ENCODE measurements around the gene UBE2I. TPM values are rescaled to one million over a fixed set of nuclear protein-coding genes. Genes with fewer than 3 reads are reported as not detected.

UBE2I gene
- total RNA-seq, 1 donor from 2014 or later = 143 TPM

GRCh38 chr16:1343428-1344242 is 34.2 kb downstream of the UBE2I start:
- Histone ChIP-seq H3K27me3 (ENCODE audit: insufficient read depth, low read length) (no peaks in the 10 kb centered on the region), H3K9ac (ENCODE audit: low read length) (no peak overlapping the region), H3K27ac (ENCODE audit: low read depth, low read length) (no peak overlapping the region), H2AFZ (ENCODE audit: low read depth, low read length) (no peak overlapping the region), H3K4me2 (ENCODE audit: low read length) (peak overlapping the region; percentile 50), H3K4me3 (ENCODE audit: insufficient read depth, low read depth, low read length) (no peak overlapping the region), H3K4me1 (ENCODE audit: insufficient read depth, low read length) (no peaks in the 10 kb centered on the region), H3K36me3 (ENCODE audit: insufficient read depth, low read length) (no peaks in the 10 kb centered on the region), H4K20me1 (ENCODE audit: insufficient read depth, low read length) (no peaks in the 10 kb centered on the region), H3K79me2 (ENCODE audit: insufficient read depth, low read length) (no peaks in the 10 kb centered on the region), H3K9me3 (ENCODE audit: insufficient read depth, low read depth, low read length) (no peaks in the 10 kb centered on the region)
- Mint-ChIP-seq H3K27me3 (ENCODE audit: low read depth, unreplicated experiment) (peaks cover 9% of the 10 kb centered on the region), H3K36me3 (ENCODE audit: low read depth, unreplicated experiment) (no peaks in the 10 kb centered on the region), H3K4me1 (ENCODE audit: low read depth, unreplicated experiment) (peaks cover 5% of the 10 kb centered on the region), H3K27ac (ENCODE audit: unreplicated experiment) (no peak overlapping the region), H3K9me3 (ENCODE audit: unreplicated experiment) (no peaks in the 10 kb centered on the region), H3K4me3 (ENCODE audit: unreplicated experiment) (peak overlapping the region; percentile 60)
- TF ChIP-seq, protein P1, sequence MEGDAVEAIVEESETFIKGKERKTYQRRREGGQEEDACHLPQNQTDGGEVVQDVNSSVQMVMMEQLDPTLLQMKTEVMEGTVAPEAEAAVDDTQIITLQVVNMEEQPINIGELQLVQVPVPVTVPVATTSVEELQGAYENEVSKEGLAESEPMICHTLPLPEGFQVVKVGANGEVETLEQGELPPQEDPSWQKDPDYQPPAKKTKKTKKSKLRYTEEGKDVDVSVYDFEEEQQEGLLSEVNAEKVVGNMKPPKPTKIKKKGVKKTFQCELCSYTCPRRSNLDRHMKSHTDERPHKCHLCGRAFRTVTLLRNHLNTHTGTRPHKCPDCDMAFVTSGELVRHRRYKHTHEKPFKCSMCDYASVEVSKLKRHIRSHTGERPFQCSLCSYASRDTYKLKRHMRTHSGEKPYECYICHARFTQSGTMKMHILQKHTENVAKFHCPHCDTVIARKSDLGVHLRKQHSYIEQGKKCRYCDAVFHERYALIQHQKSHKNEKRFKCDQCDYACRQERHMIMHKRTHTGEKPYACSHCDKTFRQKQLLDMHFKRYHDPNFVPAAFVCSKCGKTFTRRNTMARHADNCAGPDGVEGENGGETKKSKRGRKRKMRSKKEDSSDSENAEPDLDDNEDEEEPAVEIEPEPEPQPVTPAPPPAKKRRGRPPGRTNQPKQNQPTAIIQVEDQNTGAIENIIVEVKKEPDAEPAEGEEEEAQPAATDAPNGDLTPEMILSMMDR (IDR thresholded peaks at IDR 0.05; ENCODE audit: insufficient read depth, low read depth, low read length) = no peak
- TF ChIP-seq EZH2 (IDR thresholded peaks at IDR 0.05; ENCODE audit: insufficient read depth, low read length) = no peak
- DNase-seq (ENCODE audit: low read depth) (no peak), FAIRE-seq (no peak)

- no peaks in the 10 kb centered on the region for H3K9me3 Mint-ChIP-seq (ENCODE audit: unreplicated experiment)
- Histone ChIP-seq H3K27me3 (ENCODE audit: insufficient read depth, low read length) (no peaks in the 10 kb centered on the region), H4K20me1 (ENCODE audit: insufficient read depth, low read length) (no peaks in the 10 kb centered on the region), H3K79me2 (ENCODE audit: insufficient read depth, low read length) (no peaks in the 10 kb centered on the region), H3K9ac (ENCODE audit: low read length) (no peak overlapping the region), H3K4me1 (ENCODE audit: insufficient read depth, low read length) (no peaks in the 10 kb centered on the region), H3K4me3 (ENCODE audit: insufficient read depth, low read depth, low read length) (no peak overlapping the region), H2AFZ (ENCODE audit: low read depth, low read length) (no peak overlapping the region), H3K4me2 (ENCODE audit: low read length) (no peak overlapping the region), H3K9me3 (ENCODE audit: insufficient read depth, low read depth, low read length) (no peaks in the 10 kb centered on the region), H3K36me3 (ENCODE audit: insufficient read depth, low read length) (no peaks in the 10 kb centered on the region), H3K27ac (ENCODE audit: low read depth, low read length) (no peak overlapping the region)
- peaks cover 9% of the 10 kb centered on the region for H3K27me3 Mint-ChIP-seq (ENCODE audit: low read depth, unreplicated experiment)
- DNase-seq (ENCODE audit: low read depth) = no peak
- no peak for TF ChIP-seq EZH2 (IDR thresholded peaks at IDR 0.05; ENCODE audit: insufficient read depth, low read length)
- TF ChIP-seq, protein P1 (IDR thresholded peaks at IDR 0.05; ENCODE audit: insufficient read depth, low read depth, low read length) = no peak
- no peak overlapping the region for H3K4me3 Mint-ChIP-seq (ENCODE audit: unreplicated experiment)
- H3K27ac Mint-ChIP-seq (ENCODE audit: unreplicated experiment) = no peak overlapping the region
- H3K4me1 Mint-ChIP-seq (ENCODE audit: low read depth, unreplicated experiment) = peaks cover 5% of the 10 kb centered on the region
- FAIRE-seq = no peak
- no peaks in the 10 kb centered on the region for H3K36me3 Mint-ChIP-seq (ENCODE audit: low read depth, unreplicated experiment)
Measured at GRCh38 chr16:1344499-1344898, 35.1 kb downstream of the UBE2I start.

GRCh38 chr16:1345087-1345486 is 35.7 kb downstream of the UBE2I start:
- Mint-ChIP-seq H3K4me1 (ENCODE audit: low read depth, unreplicated experiment) (peaks cover 5% of the 10 kb centered on the region), H3K27ac (ENCODE audit: unreplicated experiment) (no peak overlapping the region), H3K9me3 (ENCODE audit: unreplicated experiment) (no peaks in the 10 kb centered on the region), H3K4me3 (ENCODE audit: unreplicated experiment) (no peak overlapping the region), H3K36me3 (ENCODE audit: low read depth, unreplicated experiment) (no peaks in the 10 kb centered on the region), H3K27me3 (ENCODE audit: low read depth, unreplicated experiment) (peaks cover 9% of the 10 kb centered on the region)
- no peak for FAIRE-seq
- H4K20me1 ChIP-seq (ENCODE audit: insufficient read depth, low read length) = peaks cover 3% of the 10 kb centered on the region
- peaks cover 3% of the 10 kb centered on the region for H3K79me2 ChIP-seq (ENCODE audit: insufficient read depth, low read length)
- H2AFZ ChIP-seq (ENCODE audit: low read depth, low read length) = no peak overlapping the region
- no peak overlapping the region for H3K27ac ChIP-seq (ENCODE audit: low read depth, low read length)
- TF ChIP-seq, protein P1 (IDR thresholded peaks at IDR 0.05; ENCODE audit: insufficient read depth, low read depth, low read length) = no peak
- TF ChIP-seq EZH2 (IDR thresholded peaks at IDR 0.05; ENCODE audit: insufficient read depth, low read length) = no peak
- H3K9ac ChIP-seq (ENCODE audit: low read length) = no peak overlapping the region
- H3K4me2 ChIP-seq (ENCODE audit: low read length) = no peak overlapping the region
- H3K27me3 ChIP-seq (ENCODE audit: insufficient read depth, low read length) = no peaks in the 10 kb centered on the region
- no peak for DNase-seq (ENCODE audit: low read depth)
- no peak overlapping the region for H3K4me3 ChIP-seq (ENCODE audit: insufficient read depth, low read depth, low read length)
- no peaks in the 10 kb centered on the region for H3K9me3 ChIP-seq (ENCODE audit: insufficient read depth, low read depth, low read length)
- H3K36me3 ChIP-seq (ENCODE audit: insufficient read depth, low read length) = no peaks in the 10 kb centered on the region
- H3K4me1 ChIP-seq (ENCODE audit: insufficient read depth, low read length) = no peaks in the 10 kb centered on the region
